Activated T-helper 9 cell treated with anti-CD3 and anti-CD28 coated beads, Interleukin-2, amount 50 U/mL, for 16 hours (primary cell): ENCODE data around the gene PCDHGA6.
A peak's percentile ranks its signal among the peaks of the same experiment; 100 is the strongest.
"Not testable (repeated sequence)": the region's sequence is repeated elsewhere in the genome, so short reads cannot be mapped to it uniquely, and the experiment has no call there.

ENCODE experiments used
- DNase-seq: peaks from one replicate; pipeline ENCODE4 v3.0.0-alpha.2; 2020; ENCODE audit warnings: low read depth

PCDHGA6 gene

DNA sequence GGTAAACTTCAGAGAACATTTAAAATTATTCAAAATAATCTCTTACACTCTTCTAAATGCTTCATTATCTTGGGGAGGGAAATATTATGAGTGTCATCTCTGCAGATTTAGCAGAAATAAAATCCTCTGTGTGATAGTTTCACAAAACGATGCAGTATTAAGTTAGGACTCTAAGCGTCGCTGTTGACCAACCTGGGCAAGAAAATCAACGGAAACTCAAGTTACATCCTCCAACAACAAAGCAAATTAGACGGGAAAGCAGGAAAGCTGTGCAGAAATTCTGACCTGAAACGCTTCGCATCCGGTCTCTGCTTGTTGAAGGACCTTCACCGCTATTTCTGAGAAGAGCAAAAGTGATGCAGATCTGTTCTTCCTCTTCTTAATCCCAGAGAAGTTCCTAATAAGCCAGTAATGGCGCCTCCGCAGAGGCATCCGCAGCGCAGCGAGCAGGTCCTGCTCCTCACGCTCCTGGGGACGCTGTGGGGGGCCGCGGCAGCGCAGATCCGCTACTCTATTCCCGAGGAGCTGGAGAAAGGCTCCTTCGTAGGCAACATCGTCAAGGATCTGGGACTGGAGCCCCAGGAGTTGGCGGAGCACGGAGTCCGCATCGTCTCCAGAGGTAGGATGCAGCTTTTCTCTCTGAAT lies at the start of gene PCDHGA6:
PCDHGA6 (plus strand) TSS at position 219 of the 645 bp plus-strand sequence; CDS start at position 412, 193 bp downstream.
- no peak for DNase-seq

DNA sequence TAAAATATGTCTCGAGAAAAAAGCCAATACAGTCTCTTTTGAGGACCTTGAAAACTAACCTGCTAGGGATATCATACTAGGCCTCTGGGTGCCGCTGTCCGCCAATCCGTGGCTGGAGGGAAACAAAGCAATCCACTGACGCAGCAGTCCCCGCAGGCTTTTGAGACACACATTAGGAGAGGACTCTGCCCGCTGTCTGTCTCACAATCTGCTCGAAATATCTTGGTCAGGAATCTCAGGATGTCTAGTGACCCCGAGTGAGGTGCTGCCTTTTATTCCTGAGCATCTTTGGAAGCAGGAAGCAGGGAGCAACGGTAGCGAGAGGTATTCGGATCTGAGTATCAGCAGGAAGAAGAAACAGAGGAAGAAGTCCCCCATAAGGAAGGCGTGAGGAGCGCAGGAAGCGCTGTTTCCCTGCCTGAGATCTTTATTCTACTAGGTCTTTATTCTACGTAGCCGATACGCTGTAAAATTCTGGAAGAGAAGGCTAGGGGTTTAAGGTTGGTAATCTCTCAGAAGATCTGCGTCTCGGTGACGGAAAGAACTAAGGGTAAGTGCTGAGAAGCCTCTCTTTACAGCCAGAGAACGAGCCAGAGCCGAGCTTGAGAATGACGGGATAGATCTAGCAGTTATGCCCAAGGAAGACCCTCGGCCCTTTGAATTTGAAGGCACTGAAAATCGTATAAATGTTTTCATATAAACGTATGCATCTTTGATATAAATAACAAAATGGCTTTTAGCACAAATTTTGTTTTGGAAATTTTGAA lies 47.4 kb upstream of the PCDHGA6 start:
- peak; percentile 51 for DNase-seq

DNA sequence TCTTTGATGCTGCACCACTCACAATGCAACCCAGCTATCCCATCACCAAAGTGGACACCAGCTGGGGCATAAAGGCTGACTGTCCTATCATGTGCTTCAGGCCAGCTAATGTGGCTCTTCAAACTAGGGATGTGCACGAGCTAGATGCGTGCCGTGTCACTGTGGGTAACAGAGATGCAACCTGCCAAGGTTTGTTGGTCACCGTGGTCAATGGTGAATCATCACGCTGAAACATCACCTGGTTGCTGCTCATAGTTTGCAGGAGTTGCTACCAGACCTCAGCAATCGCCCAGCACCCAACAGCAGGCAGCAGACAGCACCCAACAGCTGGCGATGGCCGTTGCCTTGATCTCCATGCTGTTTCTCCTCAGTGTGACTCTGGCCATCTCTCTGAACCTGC lies 45.5 kb upstream of the PCDHGA6 start:
- DNase-seq = no peak

DNA sequence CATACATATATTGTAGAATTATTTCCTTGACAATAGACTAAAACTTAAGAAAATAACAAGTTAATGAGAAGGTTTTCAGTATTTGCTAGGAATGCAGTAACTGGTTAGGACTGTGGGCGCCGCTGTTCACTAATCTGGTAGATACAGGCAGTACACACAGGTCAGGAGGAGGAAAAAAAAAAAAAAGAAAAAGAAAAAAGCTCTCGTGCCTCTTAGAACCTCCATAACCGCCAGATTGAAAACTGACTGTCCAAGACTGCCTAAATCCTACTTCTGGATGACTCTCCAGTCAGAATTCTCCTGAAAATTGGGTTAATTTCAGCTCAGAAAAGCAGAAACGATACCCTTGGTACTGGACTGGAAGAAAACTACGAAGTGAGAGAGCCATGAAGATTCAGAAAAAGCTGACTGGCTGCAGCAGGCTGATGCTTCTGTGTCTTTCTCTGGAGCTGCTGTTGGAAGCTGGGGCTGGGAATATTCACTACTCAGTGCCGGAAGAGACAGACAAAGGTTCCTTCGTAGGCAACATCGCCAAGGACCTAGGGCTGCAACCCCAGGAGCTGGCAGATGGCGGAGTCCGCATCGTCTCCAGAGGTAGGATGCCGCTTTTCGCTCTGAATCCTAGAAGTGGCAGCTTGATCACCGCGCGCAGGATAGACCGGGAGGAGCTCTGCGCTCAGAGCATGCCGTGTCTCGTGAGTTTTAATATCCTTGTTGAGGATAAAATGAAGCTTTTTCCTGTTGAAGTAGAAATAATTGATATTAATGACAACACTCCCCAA lies 43.2 kb upstream of the PCDHGA6 start, which contains the start of gene PCDHGA1:
PCDHGA1 (plus strand) TSS at position 216 of the 782 bp plus-strand sequence.
- DNase-seq = no peak

DNA sequence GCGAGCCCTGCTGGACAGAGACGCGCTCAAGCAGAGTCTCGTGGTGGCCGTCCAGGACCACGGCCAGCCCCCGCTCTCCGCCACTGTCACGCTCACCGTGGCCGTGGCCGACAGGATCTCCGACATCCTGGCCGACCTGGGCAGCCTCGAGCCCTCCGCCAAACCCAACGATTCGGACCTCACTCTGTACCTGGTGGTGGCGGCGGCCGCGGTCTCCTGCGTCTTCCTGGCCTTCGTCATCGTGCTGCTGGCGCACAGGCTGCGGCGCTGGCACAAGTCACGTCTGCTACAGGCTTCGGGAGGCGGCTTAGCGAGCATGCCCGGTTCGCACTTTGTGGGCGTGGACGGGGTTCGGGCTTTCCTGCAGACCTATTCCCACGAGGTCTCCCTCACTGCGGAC lies 41.1 kb upstream of the PCDHGA6 start:
- not testable (repeated sequence) for DNase-seq

DNA sequence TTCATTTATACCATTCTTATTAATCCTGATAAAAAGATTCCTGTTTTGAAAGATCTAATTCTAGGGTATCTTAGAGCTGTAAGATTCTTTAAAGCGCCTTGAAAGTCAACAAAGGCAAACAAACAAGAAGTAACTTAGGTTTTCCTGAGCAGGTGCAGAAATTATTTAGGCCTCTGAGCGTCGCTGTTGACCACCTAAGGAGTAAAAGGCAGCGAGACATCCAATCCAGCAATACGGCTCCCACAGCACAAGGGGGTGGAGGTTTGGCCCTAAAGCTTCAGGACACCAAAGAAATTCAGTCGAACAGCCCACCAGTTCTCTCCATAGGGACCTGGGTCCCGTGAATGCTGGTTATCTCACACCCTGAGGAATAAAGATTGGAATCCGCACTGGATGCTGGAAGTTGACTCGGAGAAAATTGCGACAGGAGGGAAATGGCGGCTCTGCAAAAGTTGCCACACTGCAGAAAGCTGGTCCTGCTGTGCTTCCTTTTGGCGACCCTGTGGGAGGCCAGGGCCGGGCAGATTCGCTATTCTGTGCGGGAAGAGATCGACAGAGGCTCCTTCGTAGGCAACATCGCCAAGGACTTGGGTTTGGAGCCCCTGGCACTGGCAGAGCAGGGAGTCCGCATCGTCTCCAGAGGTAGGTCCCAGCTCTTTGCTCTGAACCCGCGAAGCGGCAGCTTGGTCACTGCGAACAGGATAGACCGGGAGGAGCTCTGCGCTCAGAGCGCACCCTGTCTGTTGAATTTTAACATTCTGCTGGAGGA lies 35.0 kb upstream of the PCDHGA6 start, which contains the start of gene PCDHGA2:
PCDHGA2 (plus strand) TSS at position 223 of the 769 bp plus-strand sequence.
- DNase-seq = no peak

DNA sequence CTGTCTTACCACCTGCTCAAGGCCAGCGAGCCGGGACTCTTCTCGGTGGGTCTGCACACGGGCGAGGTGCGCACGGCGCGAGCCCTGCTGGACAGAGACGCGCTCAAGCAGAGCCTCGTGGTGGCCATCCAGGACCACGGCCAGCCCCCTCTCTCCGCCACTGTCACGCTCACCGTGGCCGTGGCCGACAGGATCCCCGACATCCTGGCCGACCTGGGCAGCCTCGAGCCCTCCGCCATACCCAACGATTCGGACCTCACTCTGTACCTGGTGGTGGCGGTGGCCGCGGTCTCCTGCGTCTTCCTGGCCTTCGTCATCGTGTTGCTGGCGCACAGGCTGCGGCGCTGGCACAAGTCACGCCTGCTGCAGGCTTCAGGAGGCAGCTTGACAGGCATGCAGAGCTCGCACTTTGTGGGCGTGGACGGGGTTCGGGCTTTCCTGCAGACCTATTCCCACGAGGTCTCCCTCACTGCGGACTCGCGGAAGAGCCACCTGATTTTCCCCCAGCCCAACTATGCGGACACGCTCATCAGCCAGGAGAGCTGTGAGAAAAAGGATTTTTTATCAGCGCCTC lies 32.8 kb upstream of the PCDHGA6 start:
- not testable (repeated sequence) for DNase-seq

GRCh38 chr5:141342773-141343172 lies 30.9 kb upstream of the PCDHGA6 start:
- DNase-seq = no peak

DNA sequence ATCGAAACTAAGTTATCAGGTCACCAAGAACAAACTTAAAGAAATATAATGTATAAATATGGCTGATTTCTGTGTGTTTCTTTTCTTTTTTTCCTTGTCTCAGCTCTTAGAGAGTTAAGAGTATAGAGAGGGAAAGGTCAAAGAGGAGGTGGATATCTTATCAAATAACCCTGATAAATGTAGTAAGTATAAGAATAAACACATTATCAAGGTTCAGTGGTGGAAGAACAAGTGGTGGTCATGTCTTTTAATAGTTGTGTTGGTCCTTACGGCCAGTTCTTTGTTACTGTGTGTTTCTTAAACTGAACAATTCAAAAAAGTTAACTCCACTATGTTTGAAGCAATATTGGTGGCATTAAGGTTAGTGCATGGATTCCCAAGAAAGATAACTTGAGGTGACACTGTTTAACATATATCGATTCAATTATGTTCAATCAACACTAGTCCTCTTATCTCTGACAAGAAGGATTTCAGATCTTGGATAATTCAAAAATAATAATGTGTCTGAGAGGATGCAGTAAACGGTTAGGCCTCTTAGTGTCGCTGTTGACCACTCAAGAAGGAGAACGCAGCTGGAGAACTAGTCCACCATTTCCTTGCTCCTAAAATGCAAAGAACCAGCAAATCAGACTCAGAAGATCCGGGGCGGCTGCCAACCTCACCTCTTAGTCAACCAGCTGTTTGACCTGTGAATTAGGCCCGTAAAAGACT lies 30.3 kb upstream of the PCDHGA6 start, which contains the start of gene PCDHGA3:
PCDHGA3 (plus strand) TSS at position 588 of the 711 bp plus-strand sequence. CDS start 205 bp downstream, outside the sequence.
- no peak for DNase-seq

GRCh38 chr5:141343953-141344463 lies 29.7 kb upstream of the PCDHGA6 start:
- DNase-seq = no peak

GRCh38 chr5:141345327-141345726 lies 28.4 kb upstream of the PCDHGA6 start:
- DNase-seq = no peak

- not testable (repeated sequence) for DNase-seq
These were observed 27.7 kb upstream of the PCDHGA6 start for GRCh38 chr5:141346017-141346416.

DNA sequence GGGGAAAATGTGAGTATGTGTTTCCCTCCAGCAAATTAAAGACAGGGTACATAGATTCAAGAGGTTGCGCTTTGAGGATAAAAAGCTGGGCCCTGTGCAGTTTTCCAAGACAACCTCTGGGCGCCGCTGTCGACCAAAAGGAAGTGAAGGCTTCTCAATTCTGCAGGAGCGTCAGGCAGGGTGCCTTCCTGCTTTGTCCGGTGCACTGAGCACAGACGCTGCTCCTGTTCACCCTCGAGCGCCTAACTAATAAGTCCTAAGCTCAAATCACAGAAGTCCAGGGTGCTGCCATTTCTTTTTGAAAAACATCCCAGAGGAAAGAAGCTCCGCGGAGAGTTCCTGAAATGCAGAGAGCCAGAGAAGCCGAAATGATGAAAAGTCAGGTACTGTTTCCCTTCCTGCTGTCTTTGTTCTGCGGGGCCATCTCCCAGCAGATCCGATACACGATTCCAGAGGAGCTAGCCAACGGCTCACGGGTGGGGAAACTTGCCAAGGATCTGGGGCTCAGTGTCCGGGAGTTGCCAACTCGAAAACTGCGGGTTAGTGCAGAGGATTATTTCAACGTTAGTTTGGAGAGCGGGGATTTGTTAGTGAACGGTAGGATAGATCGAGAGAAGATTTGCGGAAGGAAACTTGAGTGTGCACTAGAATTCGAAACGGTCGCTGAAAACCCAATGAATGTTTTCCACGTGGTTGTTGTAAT lies 23.6 kb upstream of the PCDHGA6 start, which contains the start of gene PCDHGB1:
PCDHGB1 (plus strand) TSS at position 183 of the 703 bp plus-strand sequence; CDS start at position 345, 162 bp downstream.
- DNase-seq = no peak

GRCh38 chr5:141351591-141351990 lies 22.1 kb upstream of the PCDHGA6 start:
- no peak for DNase-seq

- no peak for DNase-seq
These were observed 18.7 kb upstream of the PCDHGA6 start, which contains the start of gene PCDHGA4 for GRCh38 chr5:141354900-141355469. TSS of gene PCDHGA4 (plus strand) at chr5:141355021. CDS start at chr5:141355108, 87 bp downstream.

DNA sequence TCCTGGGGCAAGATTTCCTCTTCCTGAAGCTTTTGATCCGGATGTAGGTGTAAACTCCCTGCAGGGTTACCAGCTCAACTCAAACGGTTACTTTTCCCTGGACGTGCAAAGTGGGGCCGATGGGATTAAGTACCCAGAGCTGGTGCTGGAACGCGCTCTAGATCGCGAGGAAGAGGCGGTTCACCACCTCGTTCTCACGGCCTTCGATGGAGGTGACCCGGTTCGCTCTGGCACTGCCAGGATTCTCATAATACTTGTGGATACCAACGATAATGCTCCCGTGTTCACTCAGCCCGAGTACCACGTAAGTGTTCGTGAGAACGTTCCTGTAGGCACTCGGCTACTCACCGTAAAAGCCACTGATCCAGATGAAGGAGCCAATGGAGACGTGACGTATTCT lies 18.1 kb upstream of the PCDHGA6 start:
- no peak for DNase-seq

- no peak for DNase-seq
These were observed 17.6 kb upstream of the PCDHGA6 start for GRCh38 chr5:141356133-141356532.

- no peak for DNase-seq
These were observed 16.7 kb upstream of the PCDHGA6 start for GRCh38 chr5:141356950-141357349.
